ENCODE measurements around the gene SFMBT1. TPM values are rescaled to one million over a fixed set of nuclear protein-coding genes. Genes with fewer than 3 reads are reported as not detected.

Gene SFMBT1
- total RNA-seq, 4 donors from 2014 or later = 3.3 to 37.9 (median 15.1) TPM

DNA sequence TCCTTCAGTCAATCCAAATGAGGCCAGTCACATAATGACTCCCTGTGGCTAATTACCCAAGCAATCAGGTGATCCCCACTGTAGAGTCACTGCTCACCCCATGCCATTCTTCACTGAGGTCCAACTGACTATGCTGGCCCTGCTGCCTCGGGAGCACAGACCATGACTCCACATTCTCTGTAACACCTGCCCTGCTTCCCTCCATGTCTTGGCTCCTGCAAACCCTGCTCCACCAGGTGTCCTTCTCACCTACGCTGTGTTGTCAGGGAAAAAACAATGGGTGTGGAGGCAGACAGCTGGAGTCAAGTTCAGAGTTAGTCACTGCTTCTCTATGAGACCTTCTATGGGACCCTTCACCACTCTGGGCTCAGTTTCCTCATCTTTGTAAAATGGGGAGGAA, 6.1 kb upstream of the SFMBT1 start:
- no peak overlapping the region for H3K4me3 ChIP-seq
- H3K4me1 ChIP-seq = no peaks in the 10 kb centered on the region
- H3K27ac ChIP-seq = no peak overlapping the region
- no peak for TF ChIP-seq CTCF (IDR thresholded peaks at IDR 0.05)
- no peak for TF ChIP-seq POLR2A (IDR thresholded peaks at IDR 0.05)
- no peaks in the 10 kb centered on the region for H3K27me3 ChIP-seq
- no peaks in the 10 kb centered on the region for H3K36me3 ChIP-seq
- no peak for DNase-seq
- intact Hi-C loops (cut with DNase I; ENCODE audit: low total_unique reads) = no loop called here
- no peaks in the 10 kb centered on the region for H3K9me3 ChIP-seq

GRCh38 chr3:53049987-53050386, 4.1 kb upstream of the SFMBT1 start:
- DNase-seq = no peak
- H3K27ac ChIP-seq = no peak overlapping the region
- no peak for TF ChIP-seq POLR2A (IDR thresholded peaks at IDR 0.05)
- TF ChIP-seq CTCF (IDR thresholded peaks at IDR 0.05) = no peak
- H3K4me1 ChIP-seq = no peaks in the 10 kb centered on the region
- H3K36me3 ChIP-seq = no peaks in the 10 kb centered on the region
- no peak overlapping the region for H3K4me3 ChIP-seq
- no peaks in the 10 kb centered on the region for H3K9me3 ChIP-seq
- no peaks in the 10 kb centered on the region for H3K27me3 ChIP-seq
- intact Hi-C loops (cut with DNase I; ENCODE audit: low total_unique reads) = no loop called here

DNA sequence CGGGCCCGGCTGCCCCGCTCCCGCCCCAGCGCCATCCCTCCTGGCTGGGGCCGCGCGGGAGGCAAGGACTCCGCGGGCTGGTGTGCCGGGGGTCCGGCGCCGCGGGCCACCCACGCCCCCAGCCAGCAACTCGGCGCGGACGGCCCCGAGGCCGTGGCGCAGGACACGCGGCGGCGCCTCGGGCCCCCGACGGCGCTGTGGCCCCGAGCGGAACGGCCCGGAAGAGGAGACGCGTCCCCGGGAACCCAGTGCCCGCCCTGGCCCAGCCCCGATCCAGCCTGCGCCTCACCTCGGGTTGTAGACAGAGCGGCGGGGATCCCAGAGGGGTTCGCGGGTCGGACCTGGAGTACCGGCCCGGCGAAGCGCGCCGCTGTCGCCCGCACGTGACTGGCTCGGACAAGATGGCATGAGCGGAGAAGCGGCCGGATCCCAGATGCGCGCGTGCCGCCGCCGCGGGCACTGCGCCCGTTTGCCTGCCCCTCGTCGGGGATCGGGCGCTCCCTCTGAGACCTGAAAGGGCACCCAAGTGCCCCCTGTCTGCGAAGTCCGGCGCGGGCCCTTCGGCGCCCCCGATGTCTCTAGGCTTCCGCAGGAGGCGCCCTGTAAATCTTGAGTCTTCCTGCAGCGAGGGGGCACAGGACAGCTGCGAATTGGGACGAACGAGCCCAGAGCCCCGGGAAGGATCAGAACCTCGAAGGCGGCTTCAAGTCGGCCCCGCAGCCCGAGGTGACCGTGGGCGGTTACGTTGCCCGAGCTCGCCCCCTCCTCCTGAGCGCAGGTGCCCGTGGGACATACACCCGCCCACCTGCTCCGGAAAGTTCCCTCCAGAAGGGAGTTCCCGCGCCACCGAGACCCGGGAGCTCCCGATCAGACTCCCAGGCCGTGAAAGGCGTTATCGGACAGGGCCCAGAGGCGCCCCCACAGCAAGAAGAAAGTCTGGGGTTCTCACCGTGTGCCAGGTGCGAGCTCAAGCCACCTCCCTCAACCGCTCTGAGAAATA, 598 bp upstream of the SFMBT1 start:
- peak overlapping the region; percentile 37 to 93 for H3K4me3 ChIP-seq
- TF ChIP-seq POLR2A (IDR thresholded peaks at IDR 0.05) (no peak), CTCF (IDR thresholded peaks at IDR 0.05) (peak in 2 of 4 experiments; percentile 32 to 46)
- H3K27me3 ChIP-seq = no peaks in the 10 kb centered on the region
- peak; percentile 36 to 40 for DNase-seq
- H3K27ac ChIP-seq = peak overlapping the region; percentile 88
- H3K4me1 ChIP-seq = no peaks in the 10 kb centered on the region
- intact Hi-C loops (cut with DNase I; ENCODE audit: low total_unique reads) = no loop called here
- no peaks in the 10 kb centered on the region for H3K36me3 ChIP-seq
- no peaks in the 10 kb centered on the region for H3K9me3 ChIP-seq

- no peaks in the 10 kb centered on the region for H3K27me3 ChIP-seq
- no peaks in the 10 kb centered on the region for H3K4me1 ChIP-seq
- peak overlapping the region; percentile 56 to 93 for H3K4me3 ChIP-seq
- intact Hi-C loops (cut with DNase I; ENCODE audit: low total_unique reads) = no loop called here
- peak overlapping the region; percentile 80 to 88 for H3K27ac ChIP-seq
- no peaks in the 10 kb centered on the region for H3K9me3 ChIP-seq
- TF ChIP-seq CTCF (IDR thresholded peaks at IDR 0.05) (no peak), POLR2A (IDR thresholded peaks at IDR 0.05) (peak in 1 of 2 donors; percentile 29)
- peak; percentile 40 to 51 for DNase-seq
- H3K36me3 ChIP-seq = no peaks in the 10 kb centered on the region
These were observed 959 bp downstream of the SFMBT1 start for GRCh38 chr3:53044711-53045517.

- H3K27me3 ChIP-seq = no peaks in the 10 kb centered on the region
- intact Hi-C loops (cut with DNase I; ENCODE audit: low total_unique reads) = no loop called here
- no peak for TF ChIP-seq CTCF (IDR thresholded peaks at IDR 0.05)
- no peak for TF ChIP-seq POLR2A (IDR thresholded peaks at IDR 0.05)
- DNase-seq = no peak
- peak overlapping the region; percentile 56 to 93 for H3K4me3 ChIP-seq
- peak overlapping the region; percentile 80 to 88 for H3K27ac ChIP-seq
- no peaks in the 10 kb centered on the region for H3K4me1 ChIP-seq
- H3K36me3 ChIP-seq = no peaks in the 10 kb centered on the region
- no peaks in the 10 kb centered on the region for H3K9me3 ChIP-seq
These were observed 1.5 kb downstream of the SFMBT1 start for GRCh38 chr3:53044371-53044710.
